ENCODE measurements around the gene SCUBE1. TPM values are rescaled to one million over a fixed set of nuclear protein-coding genes. Genes with fewer than 3 reads are reported as not detected.

The SCUBE1 gene
- total and polyA plus RNA-seq, 2 of the 8 experiments (the other 6 are each of a cell fraction or from before 2014, with no cell fraction given) = 2.3 to 4.9 TPM

- no peaks in the 10 kb centered on the region; a peak in 1 of 7 replicates for H3K27me3 ChIP-seq (replicated peaks in 1 of 4; ENCODE audit: control insufficient read depth in 3 of 4, extremely low read depth in 1 of 4, insufficient read depth in 3 of 4, low read length in 3 of 4)
- no peaks in the 10 kb centered on the region for H3K23me2 ChIP-seq (ENCODE audit: low read depth, low read length)
- H4K5ac ChIP-seq (ENCODE audit: insufficient read length, low read depth, low read length) = no peak overlapping the region
- no peak overlapping the region for H2BK20ac ChIP-seq (ENCODE audit: low read length)
- H3K9ac ChIP-seq (replicated peaks in 1 of 4; ENCODE audit: extremely low read depth in 1 of 4, low read depth in 3 of 4, low read length in 3 of 4) = no peak overlapping the region
- no peaks in the 10 kb centered on the region for H3K9me3 ChIP-seq (ENCODE audit: insufficient read depth in 2 of 2, low read depth in 1 of 2, low read length in 1 of 2)
- H3K27ac ChIP-seq (ENCODE audit: low read depth, low read length) = no peak overlapping the region
- POLR2A ChIA-PET (ENCODE audit: partially characterized antibody) = no interaction called here
- WGBS, 2 experiments (ENCODE audit: extremely low coverage in 1 of 2, insufficient coverage in 1 of 2, insufficient read length in 1 of 2, insufficient replicate concordance in 2 of 2, low coverage in 1 of 2, low lambda C conversion rate in 2 of 2, missing lambda C conversion rate in 1 of 2) = 89% methylated on average over 6 of the region's 6 CpGs; no CpG with 5 or more reads in 1 of the 2 experiments
- H2BK120ac ChIP-seq (replicated peaks; ENCODE audit: low read depth, low read length) = no peak overlapping the region
- H3K18ac ChIP-seq (ENCODE audit: extremely low read depth, low read length) = no peak overlapping the region
- H3K4me3 ChIP-seq (ENCODE audit: extremely low read depth in 1 of 4, insufficient read depth in 2 of 4, low read depth in 3 of 4, low read length in 4 of 4) = no peak overlapping the region
- FAIRE-seq (no peak), DNase-seq (ENCODE audit: low read depth in 1 of 2, low spot score in 2 of 2) (no peak)
- H3K14ac ChIP-seq (ENCODE audit: insufficient read length) = no peak overlapping the region
- H3K4me2 ChIP-seq (ENCODE audit: insufficient read depth in 1 of 2, low read depth in 2 of 2, low read length in 2 of 2) = no peak overlapping the region
- no peak overlapping the region for H2BK12ac ChIP-seq (ENCODE audit: low read depth, low read length)
- no peak overlapping the region for H2AK5ac ChIP-seq (ENCODE audit: low read depth, low read length)
- H3K4me1 ChIP-seq (replicated peaks in 1 of 4; ENCODE audit: control insufficient read depth in 3 of 4, insufficient read depth in 4 of 4, low read length in 3 of 4) = peaks cover 0 to 4% (median 0%) of the 10 kb centered on the region in 4 experiments; a peak in 3 of 7 replicates
- H3K79me1 ChIP-seq (ENCODE audit: low read depth, low read length) = no peaks in the 10 kb centered on the region
- no peaks in the 10 kb centered on the region for H3K79me2 ChIP-seq (ENCODE audit: control insufficient read depth in 1 of 2, insufficient read depth in 2 of 2, low read length in 2 of 2)
- CTCF ChIA-PET (ENCODE audit: partially characterized antibody) = interaction anchor here (0.8 to 3.9 kb wide), 6 partner anchors 9 to 85 kb away, joined by 3 to 14 read pairs (median 5); no protein-coding TSS in a partner anchor
- H3K56ac ChIP-seq (replicated peaks; ENCODE audit: insufficient read length, low read depth, low read length) = no peak overlapping the region
- no peak overlapping the region for H2BK15ac ChIP-seq (ENCODE audit: low read length)
- H3K36me3 ChIP-seq (ENCODE audit: control insufficient read depth in 2 of 4, insufficient read depth in 4 of 4, low read length in 3 of 4) = no peaks in the 10 kb centered on the region
- no peak overlapping the region for H2AFZ ChIP-seq (ENCODE audit: low read length)
- no peak overlapping the region for H4K8ac ChIP-seq (ENCODE audit: extremely low read depth, insufficient read depth, low read length)
- no peak overlapping the region for H4K91ac ChIP-seq (replicated peaks; ENCODE audit: insufficient read length, low read length)
- no peak overlapping the region for H3K4ac ChIP-seq (replicated peaks; ENCODE audit: insufficient read length, low read depth, low read length)
- no peaks in the 10 kb centered on the region for H4K20me1 ChIP-seq (replicated peaks in 1 of 2; ENCODE audit: control insufficient read depth in 1 of 2, insufficient read depth in 2 of 2, low read length in 2 of 2)
- H3K23ac ChIP-seq (ENCODE audit: insufficient read length) = no peak overlapping the region
- H2BK5ac ChIP-seq (ENCODE audit: low read depth, low read length) = no peak overlapping the region
- no peak for TF ChIP-seq EP300 (IDR thresholded peaks at IDR 0.05; ENCODE audit: borderline replicate concordance in 1 of 2, low read depth in 2 of 2, low read length in 2 of 2)
- TF ChIP-seq RNF2 (IDR thresholded peaks at IDR 0.05; ENCODE audit: borderline replicate concordance, low read depth, low read length, missing control alignments, poor library complexity, severe bottlenecking) = no peak
- no peak for TF ChIP-seq CHD1 (IDR thresholded peaks at IDR 0.05; ENCODE audit: low read depth, low read length)
- TF ChIP-seq SIX5 (IDR thresholded peaks at IDR 0.05; ENCODE audit: low read depth, low read length) = no peak
- TF ChIP-seq EGR1 (IDR thresholded peaks at IDR 0.05; ENCODE audit: borderline replicate concordance, low read depth, low read length) = no peak
- TF ChIP-seq RFX5 (IDR thresholded peaks at IDR 0.05; ENCODE audit: borderline replicate concordance, low read depth, low read length) = no peak
- no peak for TF ChIP-seq RXRA (IDR thresholded peaks at IDR 0.05; ENCODE audit: insufficient read depth, low read depth, low read length)
- no peak for TF ChIP-seq FOSL1 (IDR thresholded peaks at IDR 0.05; ENCODE audit: insufficient read depth, low read depth, low read length)
- TF ChIP-seq SP1 (IDR thresholded peaks at IDR 0.05; ENCODE audit: low read depth, low read length) = no peak
- TF ChIP-seq TAF7 (optimal IDR thresholded peaks at IDR 0.05; ENCODE audit: borderline replicate concordance, low read depth, low read length) = no peak
- TF ChIP-seq JUN (IDR thresholded peaks at IDR 0.05; ENCODE audit: low read depth, low read length) = no peak
- TF ChIP-seq HDAC6 (IDR thresholded peaks at IDR 0.05; ENCODE audit: low read depth, low read length) = no peak
- TF ChIP-seq YY1 (IDR thresholded peaks at IDR 0.05; ENCODE audit: low read depth, low read length) = no peak
- TF ChIP-seq CREB1 (IDR thresholded peaks at IDR 0.05) = no peak
Observed at GRCh38 chr22:43313244-43313889, 29.8 kb downstream of the SCUBE1 start.
